22Rv1 (cell line): Measurements from ENCODE around the gene CXCL16.

Source experiments
- ZFX ChIP-seq: fragments of 450-650 bp; IDR thresholded peaks from 2 replicates; pipeline ENCODE4 v1.6.1; 2017; ENCODE audit warnings: antibody characterized with exemption, borderline replicate concordance
- TF ChIP-seq, protein P1 (sequence below): fragments of 450-650 bp; IDR thresholded peaks from 2 replicates; pipeline ENCODE4 v1.5.1; 2017; ENCODE audit warnings: mild to moderate bottlenecking

DNA sequence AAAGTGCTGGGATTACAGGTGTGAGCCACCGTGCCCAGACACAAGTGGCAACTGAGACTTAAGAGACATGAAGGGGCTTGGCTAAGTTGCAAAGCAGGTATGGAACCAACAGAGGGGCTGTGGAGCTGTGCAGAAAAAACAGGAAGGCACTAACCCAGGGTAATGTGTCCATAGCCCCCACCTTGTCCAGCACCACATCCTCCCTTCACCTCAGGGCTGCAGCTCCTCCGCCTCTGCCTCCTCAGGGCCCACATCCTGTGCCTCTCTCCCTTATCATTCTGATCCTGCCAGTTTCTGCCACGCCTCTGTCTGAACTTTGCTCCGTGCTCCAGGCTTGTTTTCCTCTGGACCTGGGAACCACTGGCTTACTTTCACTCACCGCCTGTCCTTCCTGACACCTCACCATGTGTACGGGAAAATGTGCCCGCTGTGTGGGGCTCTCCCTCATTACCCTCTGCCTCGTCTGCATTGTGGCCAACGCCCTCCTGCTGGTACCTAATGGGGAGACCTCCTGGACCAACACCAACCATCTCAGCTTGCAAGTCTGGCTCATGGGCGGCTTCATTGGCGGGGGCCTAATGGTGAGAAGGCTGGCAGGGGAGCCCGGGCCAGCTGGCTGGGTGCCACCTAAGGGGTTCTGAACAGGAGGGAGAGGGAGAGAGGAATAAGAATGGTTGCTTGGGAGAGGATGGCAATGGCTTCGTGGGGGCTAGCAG, 31.9 kb upstream of the CXCL16 start, which contains the start of gene TM4SF5:
- TF ChIP-seq, protein P1, sequence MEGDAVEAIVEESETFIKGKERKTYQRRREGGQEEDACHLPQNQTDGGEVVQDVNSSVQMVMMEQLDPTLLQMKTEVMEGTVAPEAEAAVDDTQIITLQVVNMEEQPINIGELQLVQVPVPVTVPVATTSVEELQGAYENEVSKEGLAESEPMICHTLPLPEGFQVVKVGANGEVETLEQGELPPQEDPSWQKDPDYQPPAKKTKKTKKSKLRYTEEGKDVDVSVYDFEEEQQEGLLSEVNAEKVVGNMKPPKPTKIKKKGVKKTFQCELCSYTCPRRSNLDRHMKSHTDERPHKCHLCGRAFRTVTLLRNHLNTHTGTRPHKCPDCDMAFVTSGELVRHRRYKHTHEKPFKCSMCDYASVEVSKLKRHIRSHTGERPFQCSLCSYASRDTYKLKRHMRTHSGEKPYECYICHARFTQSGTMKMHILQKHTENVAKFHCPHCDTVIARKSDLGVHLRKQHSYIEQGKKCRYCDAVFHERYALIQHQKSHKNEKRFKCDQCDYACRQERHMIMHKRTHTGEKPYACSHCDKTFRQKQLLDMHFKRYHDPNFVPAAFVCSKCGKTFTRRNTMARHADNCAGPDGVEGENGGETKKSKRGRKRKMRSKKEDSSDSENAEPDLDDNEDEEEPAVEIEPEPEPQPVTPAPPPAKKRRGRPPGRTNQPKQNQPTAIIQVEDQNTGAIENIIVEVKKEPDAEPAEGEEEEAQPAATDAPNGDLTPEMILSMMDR: no peak
- no peak for TF ChIP-seq ZFX
